HG03196 (cell line): ENCODE results near the gene CLCA4.
"Not testable (repeated sequence)": the region's sequence is repeated elsewhere in the genome, so short reads cannot be mapped to it uniquely, and the experiment has no call there.

Experiments used
- ATAC-seq: cut with Tn5 transposase; IDR thresholded peaks from one replicate; pipeline ENCODE4 v1.9.1; 2021; ENCODE audit not compliant: unreplicated experiment

CLCA4 gene, protein sequence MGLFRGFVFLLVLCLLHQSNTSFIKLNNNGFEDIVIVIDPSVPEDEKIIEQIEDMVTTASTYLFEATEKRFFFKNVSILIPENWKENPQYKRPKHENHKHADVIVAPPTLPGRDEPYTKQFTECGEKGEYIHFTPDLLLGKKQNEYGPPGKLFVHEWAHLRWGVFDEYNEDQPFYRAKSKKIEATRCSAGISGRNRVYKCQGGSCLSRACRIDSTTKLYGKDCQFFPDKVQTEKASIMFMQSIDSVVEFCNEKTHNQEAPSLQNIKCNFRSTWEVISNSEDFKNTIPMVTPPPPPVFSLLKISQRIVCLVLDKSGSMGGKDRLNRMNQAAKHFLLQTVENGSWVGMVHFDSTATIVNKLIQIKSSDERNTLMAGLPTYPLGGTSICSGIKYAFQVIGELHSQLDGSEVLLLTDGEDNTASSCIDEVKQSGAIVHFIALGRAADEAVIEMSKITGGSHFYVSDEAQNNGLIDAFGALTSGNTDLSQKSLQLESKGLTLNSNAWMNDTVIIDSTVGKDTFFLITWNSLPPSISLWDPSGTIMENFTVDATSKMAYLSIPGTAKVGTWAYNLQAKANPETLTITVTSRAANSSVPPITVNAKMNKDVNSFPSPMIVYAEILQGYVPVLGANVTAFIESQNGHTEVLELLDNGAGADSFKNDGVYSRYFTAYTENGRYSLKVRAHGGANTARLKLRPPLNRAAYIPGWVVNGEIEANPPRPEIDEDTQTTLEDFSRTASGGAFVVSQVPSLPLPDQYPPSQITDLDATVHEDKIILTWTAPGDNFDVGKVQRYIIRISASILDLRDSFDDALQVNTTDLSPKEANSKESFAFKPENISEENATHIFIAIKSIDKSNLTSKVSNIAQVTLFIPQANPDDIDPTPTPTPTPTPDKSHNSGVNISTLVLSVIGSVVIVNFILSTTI

DNA sequence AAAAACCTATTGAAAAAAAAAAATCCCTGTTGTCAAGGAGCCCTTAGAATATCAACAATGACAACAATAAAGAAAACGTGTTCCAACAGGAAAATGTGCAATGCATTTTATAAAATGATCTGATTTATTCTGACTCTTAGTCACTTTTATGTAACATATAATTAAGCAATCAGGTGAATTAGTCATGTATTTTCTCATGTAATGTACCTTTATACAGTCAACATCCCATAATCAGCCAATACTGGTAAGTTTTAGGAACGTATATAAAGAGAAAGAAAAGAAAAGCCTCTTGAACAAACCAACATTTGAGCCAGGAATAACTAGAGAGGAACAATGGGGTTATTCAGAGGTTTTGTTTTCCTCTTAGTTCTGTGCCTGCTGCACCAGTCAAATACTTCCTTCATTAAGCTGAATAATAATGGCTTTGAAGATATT is at the start of gene CLCA4:
CLCA4 (plus strand) TSS at position 292 of the 435 bp plus-strand sequence; CDS start at position 334, 42 bp downstream.
- ATAC-seq = no peak

DNA sequence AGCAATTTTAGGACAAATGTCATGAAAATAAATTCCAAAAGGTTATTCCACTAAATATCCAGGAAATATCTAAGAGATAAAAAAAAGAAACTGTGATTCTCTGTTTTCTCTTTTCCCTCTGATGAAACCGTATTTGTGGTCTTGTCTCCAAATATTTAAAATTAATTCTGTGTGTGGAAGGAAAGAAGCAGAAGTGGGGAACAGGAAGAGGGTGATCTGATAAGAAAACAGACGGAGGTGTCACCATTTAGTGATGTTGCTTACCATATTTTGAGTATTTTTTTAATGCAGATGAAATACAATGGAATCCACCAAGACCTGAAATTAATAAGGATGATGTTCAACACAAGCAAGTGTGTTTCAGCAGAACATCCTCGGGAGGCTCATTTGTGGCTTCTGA is 48.6 kb upstream of the CLCA4 start:
- no peak for ATAC-seq

DNA sequence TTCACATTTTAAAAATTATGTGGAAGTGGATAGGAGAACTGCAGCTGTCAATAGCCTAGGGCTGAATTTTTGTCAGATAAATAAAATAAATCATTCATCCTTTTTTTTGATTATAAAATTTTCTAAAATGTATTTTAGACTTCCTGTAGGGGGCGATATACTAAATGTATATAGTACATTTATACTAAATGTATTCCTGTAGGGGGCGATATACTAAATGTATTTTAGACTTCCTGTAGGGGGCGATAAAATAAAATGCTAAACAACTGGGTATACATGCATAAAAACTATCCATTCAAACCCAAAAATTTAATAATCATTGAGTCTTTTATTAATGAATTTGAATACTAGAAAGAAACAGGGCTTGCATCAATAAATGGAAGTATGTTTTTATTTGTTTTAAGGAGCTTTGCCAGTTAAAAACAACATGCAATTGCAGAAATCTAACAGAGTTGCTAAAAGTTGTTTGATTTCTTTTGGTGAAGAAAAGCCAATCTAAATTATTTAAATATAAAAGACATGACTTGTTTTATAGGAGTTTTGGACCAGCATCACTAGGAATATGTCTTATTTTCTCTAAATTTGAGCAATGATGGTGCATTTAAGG is 46.8 kb upstream of the CLCA4 start:
- no peak for ATAC-seq

DNA sequence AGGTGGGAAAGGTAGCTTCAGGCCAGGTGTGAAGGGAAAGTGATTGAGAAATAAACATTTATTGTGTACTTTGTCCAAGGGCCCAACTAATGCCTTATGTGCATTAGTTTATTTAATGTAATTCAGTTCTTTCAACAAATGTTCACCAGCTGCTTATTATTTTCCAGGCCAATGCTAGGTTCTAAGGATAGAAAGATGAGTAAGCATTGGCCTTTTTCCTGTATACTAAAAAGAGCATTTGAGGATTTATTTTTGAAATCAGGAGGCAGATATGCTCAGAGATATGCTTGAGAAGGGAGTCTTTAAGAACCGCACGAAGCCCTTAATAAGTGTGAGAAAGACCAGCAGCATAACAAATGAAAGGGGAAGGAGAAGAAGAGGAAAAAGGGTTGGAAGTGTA is 46.2 kb upstream of the CLCA4 start:
- ATAC-seq = no peak

DNA sequence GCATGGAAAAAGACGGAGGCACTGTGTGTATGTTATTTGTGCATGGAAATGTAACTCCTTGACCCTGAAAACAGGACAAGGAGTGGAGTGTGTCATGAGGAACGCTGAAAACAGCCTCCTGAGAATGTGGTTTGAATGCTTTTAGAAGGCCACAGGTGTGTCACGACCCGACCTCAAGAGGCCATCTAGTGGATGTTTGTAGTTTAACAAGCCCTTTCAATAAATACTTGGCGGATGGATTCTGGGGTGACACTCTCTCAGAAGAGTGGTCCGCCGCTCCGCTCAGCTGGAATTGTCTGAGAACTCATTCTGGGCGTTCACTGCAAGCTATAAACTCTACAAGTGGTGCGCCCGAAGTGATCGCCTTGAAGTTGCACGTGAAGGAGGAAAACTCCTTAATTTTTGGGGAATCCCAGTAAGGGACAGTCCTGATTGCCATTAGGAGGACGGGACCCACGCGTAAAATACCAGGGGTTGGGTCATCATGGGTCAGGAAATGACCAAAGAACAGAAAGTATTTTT is 44.7 kb upstream of the CLCA4 start:
- not testable (repeated sequence) for ATAC-seq

DNA sequence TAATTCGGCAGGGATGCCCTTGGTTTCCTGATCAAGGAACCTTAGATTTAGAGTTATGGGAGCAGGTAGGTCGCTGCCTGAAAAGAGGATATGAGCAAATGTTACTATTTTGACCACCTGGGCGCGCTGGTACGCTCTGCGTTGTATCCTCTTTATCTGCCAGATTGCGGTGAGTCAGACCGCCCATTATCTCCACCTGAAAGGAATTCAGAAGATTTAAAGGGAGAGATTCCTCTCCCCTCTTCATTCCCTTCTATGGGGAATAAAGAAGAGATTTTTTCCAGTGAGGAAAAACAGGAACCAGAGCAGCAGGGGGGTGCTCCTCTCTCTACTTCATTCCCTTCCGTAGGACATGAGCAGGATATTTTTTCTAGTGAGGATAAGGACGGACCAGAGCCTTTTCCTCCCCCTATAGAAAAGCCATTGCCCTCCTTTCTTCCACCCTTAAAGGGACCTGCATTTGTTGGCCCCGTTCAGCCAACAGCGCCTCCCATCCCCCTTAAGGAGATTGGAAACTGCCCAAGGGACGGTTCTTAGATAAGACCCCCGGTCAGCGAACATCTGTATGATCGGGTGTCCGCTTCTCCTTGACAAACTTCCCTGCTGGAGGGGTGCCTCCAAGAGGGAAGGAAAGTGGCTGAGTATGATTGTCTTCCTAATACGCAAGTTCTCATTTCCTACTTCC is 44.0 kb upstream of the CLCA4 start:
- no peak for ATAC-seq

DNA sequence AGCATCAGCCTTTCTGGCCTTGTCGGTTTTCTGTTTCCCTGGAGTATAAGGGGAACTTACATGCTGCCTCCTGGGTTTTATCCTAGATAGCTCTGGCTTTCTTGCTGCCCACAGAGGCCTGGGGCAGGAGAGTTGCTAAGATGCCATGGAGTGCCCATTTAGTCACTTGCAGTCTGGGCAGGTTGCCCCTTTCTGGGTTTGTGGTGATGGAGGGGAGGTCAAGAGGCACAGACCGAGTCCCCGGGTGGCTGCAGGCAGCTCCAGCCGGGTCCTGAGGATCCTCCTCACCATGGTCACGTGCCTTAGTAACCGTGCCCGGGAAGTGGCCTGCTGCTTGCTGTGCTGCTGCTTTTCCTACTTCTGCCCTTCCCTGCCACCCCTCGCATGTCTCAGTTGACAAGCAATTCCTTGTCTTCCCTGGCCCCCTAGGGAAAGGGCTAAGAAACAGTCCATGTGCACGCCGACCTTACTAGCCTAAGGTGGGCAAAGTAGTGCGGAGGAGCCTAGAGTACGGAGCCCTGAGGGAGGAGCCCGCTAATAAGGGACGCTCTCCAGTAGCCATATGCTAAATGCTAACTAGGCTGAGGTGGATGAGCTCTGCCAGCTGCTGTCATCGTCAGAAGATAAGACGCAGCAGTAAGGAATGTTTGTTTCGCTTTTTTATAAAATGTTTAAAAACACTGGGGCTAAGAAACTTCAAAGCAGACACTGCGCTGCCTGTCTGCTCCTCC is 43.3 kb upstream of the CLCA4 start:
- no peak for ATAC-seq

DNA sequence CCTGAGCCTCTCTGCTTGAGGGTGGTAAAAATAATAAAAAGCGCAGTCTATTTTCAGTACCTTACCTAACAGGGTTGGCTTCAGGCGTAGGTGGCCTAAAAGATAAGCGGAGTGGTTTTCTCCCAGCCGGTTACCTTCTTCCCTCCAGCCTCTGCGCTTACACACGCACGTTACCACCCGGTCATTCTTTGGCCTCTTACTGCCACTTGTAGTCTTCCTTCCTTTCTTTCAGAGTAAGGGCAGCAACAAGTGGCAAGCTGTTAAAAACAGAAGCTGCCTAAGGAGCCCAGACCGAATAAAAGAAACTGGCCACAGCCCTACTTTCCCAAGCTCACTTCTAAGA is 42.8 kb upstream of the CLCA4 start:
- no peak for ATAC-seq

DNA sequence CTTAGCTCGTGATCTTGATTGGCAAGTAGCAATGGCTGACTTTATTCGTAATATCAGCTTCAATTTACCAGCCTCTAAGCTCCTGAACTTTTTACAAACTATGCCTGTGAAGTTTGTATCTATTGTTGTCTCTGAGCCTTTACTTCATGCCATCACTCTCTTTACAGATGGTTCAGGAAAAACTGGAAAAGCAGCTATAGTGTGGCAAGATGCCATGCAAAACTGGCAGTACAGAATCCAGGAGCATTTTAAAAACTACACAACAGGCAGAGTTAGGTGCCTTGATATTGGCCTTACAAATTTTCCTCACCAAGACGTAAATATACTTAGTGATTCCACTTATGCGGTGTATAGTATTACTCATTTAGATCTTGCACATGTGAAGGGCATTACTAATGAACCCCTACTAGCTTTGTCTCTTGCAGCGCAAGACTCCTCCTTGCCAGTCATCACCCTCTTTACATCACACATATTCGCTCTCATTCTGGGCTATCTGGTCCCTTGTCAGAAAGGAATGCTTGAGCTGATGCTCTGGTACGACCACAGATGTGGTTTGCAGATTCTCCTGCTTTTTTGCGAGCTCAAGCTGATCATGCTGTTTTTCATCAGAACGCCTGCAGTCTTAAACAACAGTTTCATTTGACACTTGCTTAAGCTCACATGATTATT is 41.8 kb upstream of the CLCA4 start:
- ATAC-seq = no peak

DNA sequence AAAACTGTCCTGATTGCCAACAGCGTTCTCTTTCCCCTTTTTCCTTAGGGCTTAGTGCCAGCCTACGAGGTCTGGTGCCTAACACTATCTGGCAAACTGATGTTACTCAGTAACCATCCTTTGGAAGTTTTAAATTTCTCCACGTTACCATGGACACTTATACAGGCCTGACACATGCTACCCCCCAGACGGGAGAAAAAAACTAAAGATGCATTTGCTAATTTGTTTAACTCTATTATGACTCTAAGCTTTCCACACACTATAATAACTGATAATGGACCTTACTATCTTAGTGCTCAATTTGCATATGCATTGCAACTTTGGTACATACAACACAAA is 41.3 kb upstream of the CLCA4 start:
- ATAC-seq = no peak

DNA sequence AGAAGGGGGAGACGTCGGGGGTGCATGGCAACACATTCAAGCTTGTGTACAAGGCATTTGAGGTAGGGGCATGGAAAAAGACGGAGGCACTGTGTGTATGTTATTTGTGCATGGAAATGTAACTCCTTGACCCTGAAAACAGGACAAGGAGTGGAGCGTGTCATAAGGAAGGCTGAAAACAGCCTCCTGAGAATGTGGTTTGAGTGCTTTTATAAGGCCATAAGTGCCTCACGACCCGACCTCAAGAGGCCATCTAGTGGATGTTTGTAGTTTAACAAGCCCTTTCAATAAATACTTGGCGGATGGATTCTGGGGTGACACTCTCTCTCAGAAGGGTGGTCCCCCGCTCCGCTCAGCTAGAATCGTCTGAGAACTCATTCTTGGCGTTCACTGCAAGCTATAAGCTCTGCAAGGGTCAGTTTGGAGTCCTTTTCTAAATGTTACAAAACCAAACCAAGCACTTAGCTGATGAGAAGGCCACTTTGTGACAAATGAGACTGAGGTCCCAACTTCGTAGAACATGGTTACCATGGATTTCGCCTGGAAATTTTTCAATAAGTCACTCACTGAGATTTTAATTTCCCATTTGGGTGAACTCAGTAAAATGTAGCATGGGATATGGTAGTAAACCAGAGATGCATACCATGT is 38.8 kb upstream of the CLCA4 start:
- ATAC-seq = no peak

DNA sequence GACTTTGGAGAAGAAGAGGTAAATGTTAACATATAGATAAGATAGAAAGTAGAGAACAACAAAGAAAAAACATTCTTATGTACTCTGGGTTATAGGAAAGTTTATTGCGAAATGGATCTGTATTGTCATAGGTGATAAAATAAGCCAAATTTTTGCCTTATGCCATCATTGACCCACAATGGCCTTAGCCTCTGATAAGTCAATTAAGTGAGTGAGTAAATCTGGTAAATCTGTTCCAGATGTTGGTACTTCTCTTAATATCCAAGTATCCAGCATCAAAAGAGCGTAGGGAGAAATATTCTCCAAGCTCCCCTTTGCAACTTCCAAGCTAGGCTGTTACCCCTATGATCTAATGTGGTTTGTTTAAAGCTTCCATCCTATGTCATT is 38.3 kb upstream of the CLCA4 start:
- ATAC-seq = no peak

DNA sequence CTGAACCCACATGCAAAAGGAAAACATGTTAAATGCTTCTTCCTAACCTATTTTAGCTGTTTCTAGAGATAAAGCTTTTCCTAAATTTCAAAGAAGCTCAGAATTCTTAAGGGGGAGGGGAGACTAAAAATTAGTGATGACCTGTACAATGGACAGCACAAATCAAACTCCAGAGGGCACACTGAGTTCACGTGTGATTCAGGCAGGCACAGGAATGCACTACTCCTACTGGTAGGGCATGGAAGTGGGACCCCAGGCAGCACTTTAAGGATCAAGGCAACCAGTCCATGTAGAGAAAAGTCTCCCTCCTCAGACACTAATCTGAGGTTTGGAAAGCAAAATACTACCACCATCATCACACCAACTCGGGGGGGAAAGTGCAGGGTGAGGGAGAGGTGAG is 31.3 kb upstream of the CLCA4 start:
- ATAC-seq = no peak

DNA sequence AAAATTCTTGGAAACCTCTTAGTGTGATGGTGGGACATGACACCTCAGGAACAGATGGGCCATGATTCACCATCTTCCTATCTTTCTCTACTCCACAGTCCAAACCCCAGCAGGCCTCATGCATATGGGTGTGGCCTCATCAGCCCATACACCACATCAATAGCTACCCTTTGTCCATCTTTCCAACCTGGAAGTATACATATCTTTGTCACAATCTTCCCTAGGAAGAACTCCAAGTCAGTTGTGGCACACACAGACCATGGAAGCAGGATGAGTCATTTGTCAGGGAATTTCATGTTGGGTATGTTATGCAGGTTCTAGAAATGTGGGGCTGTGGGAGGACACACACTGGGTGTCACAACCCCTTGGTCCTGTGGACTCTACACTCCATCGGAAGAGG is 30.5 kb upstream of the CLCA4 start:
- ATAC-seq = no peak

DNA sequence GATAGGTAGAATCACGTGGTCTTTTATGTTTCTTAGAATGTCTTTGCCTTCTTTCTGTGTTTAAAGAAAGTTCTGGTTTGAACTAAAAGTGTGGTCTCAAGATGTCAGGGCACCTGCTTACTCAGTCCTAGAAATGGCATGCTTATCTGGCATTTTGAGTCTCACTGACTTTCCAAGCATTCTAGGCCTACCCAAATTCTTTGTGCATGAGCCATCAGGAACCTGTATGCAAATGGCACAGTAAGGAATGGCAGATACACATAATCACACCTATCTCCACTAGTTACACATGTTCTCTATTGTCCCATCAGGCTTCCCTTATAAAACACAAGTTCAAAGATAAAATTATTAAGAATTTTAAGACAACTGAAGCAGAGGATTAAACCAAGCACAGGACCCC is 29.5 kb upstream of the CLCA4 start:
- ATAC-seq = no peak

DNA sequence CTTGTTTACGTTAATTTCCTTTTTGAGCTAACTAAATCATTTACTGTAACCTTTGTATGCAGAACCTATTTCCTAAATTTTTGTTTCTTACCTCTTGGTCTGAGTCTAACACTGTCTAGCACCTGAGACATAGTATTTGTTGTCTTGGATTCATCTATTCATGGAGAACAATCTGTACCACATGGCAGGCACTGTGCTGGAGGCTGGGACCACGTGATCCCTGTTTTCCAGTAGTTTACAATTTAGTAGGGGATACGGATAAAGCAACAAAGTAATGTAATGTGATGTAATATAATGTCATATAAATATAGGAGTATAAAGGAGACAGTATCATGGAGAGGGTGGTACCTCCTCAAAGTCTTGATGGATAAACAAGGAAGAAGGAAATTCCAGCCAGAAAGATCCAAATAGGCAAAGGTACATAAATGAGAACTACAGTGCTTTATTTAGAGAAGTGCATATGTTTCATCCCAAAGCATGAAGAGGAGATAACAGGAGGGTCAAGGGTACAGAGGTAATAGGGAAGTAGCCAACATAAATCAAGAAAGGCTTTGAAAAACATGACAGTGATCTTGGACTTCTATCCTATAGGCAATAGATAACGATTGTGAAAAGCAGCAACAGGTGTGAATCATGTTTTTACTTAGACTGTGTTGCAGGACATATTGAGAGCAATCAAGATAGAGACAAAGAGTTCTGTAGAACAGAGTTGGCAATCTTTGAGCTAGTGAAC is 25.9 kb upstream of the CLCA4 start:
- no peak for ATAC-seq

DNA sequence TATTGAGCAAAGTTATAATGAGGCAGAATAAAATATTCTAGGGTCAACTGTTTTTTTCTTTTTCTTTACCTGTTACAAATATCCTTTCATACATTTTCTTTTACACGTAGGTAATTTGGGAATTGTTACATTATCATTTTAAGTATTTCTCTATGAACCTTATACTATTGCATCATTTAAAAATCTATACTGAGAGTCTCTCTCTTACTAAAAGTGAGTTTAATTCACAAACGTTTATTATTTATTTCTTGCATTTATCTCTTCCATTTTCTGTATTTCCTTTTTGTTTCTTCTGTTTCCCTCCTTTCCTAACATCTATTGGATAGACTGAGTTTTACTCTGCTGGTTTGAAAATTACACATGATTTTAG is 25.4 kb upstream of the CLCA4 start:
- ATAC-seq = no peak

DNA sequence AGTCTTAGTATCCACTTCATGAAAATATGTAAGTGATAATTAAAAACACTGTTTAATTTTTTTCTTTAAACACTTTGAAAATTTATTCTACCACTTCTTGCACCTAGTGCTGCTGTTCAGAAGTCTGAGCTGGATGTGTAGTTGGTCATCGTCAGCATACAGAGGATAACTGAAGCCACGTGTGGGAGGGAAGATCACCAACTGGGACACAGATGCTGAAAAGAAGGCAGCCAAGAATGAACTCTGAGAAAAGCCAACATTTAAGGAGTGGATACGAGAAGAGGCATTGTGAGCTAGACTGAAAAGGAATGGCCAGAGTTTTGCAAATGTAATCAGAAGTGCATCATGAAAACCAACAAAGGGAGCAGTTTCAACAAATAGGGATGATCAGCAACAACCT is 24.6 kb upstream of the CLCA4 start:
- no peak for ATAC-seq
